IPS DF 6.9 (cell line): ENCODE results near the gene ATP11A.
A peak's percentile ranks its signal among the peaks of the same experiment; 100 is the strongest.
"Not testable (repeated sequence)": the region's sequence is repeated elsewhere in the genome, so short reads cannot be mapped to it uniquely, and the experiment has no call there.

Experiments
- DNase-seq: peaks from one replicate; pipeline ENCODE4 v3.0.0-alpha.2; 2013; ENCODE audit warnings: low read depth, low spot score
- H3K27ac ChIP-seq: one replicate; pipeline ENCODE4 v1.5.1; 2013; ENCODE audit warnings: low read length, control low read depth
- H3K27me3 ChIP-seq: 2 replicates; pipeline ENCODE4 v1.6.1; 2013; ENCODE audit warnings: mild to moderate bottlenecking, low read length; ENCODE audit not compliant: control insufficient read depth, insufficient read depth
- H3K36me3 ChIP-seq: 2 replicates; pipeline ENCODE4 v1.6.1; 2013; ENCODE audit warnings: low read length; ENCODE audit not compliant: control insufficient read depth, insufficient read depth
- H3K4me1 ChIP-seq: 2 replicates; pipeline ENCODE4 v1.6.1; 2013; ENCODE audit warnings: low read length; ENCODE audit not compliant: control insufficient read depth, insufficient read depth
- H3K4me3 ChIP-seq: 2 replicates; pipeline ENCODE4 v1.5.1; 2013; ENCODE audit warnings: mild to moderate bottlenecking, low read length
- H3K9me3 ChIP-seq: 2 replicates; pipeline ENCODE4 v1.6.1; 2013; ENCODE audit warnings: low read length, inconsistent platforms; ENCODE audit not compliant: control insufficient read depth, insufficient read depth
- WGBS: extraction: QIAGEN DNeasy Blood & Tissue Kit; methylation state at CpG from one replicate; pipeline ENCODE4 v1.1.7; 2013; ENCODE audit warnings: mixed read lengths, missing lambda C conversion rate; ENCODE audit not compliant: insufficient read length, insufficient coverage; 5-methylcytosine and 5-hydroxymethylcytosine counted together

ATP11A gene

DNA sequence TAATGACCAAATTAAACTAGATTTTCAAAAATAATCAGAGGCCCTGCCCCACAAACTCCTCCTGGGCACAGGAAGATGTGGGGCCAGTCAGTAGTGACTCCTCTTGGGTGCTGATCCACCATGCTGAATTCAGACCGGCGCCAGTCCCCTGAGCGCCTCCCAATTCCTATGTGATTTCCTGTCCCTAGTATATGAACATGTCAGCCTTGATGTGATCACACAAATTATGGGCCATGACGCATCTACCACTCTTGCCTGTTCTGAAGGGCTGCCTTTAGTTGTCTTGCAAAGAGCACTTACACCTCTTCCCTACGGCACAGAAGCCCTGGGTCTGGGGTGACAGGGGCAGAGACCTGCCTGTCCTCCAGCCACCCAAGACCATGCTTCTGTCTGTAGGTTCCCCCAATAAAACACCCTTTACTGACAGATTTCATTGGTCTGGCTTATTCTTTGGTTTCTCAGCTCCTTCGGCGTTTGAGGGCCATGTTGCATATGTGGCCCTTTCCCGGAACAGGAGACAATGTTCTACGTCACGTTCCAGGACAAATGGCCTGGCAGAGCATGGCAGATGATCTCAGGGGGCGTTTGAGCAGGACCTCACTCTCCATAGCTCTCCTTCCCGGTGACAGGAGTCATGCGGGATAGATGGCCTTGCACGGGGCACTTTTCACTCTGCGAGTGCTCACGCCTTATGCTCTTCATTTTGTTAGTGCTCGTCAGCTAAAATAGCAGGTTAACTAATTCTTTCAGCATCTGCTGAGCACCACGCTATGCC, 5.6 kb upstream of the ATP11A start:
- Histone ChIP-seq H3K4me3 (no peak overlapping the region), H3K4me1 (no peaks in the 10 kb centered on the region), H3K27ac (no peak overlapping the region), H3K27me3 (no peaks in the 10 kb centered on the region), H3K36me3 (no peaks in the 10 kb centered on the region), H3K9me3 (no peaks in the 10 kb centered on the region)
- DNase-seq: no peak
- WGBS: no CpG with 5 or more reads among the region's 18 CpGs

- no CpG with 5 or more reads among the region's 9 CpGs for WGBS
- H3K27me3 ChIP-seq, DNase-seq, H3K27ac ChIP-seq, H3K36me3 ChIP-seq, H3K4me3 ChIP-seq, H3K9me3 ChIP-seq, H3K4me1 ChIP-seq: not testable (repeated sequence)
Observed at GRCh38 chr13:112685189-112685805, 4.5 kb upstream of the ATP11A start.

DNA sequence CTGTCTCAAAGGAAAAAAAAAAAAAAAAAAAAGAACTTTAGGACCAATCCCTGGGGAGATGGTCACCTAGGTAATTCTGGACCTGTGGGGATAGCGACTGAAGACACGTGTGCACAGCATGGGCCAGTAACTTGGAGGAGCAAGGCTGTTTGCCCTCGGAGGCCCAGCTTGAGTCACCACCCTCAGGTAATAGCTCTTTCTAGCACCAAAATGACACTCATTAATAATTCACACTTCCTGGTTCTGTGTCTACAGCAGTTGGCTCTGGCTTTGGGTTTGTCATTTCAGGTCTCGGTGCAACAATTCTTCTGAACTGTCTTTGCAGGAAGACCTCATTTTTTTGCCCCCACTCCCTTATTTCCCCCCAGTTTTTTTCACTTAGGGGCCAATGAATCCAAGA, 3.9 kb upstream of the ATP11A start:
- no peaks in the 10 kb centered on the region; the same call in 1 of the 2 replicates for H3K36me3 ChIP-seq
- no CpG with 5 or more reads among the region's 4 CpGs for WGBS

GRCh38 chr13:112686364-112686763, 3.5 kb upstream of the ATP11A start:
- Histone ChIP-seq H3K4me3 (no peak overlapping the region), H3K4me1 (no peaks in the 10 kb centered on the region), H3K27ac (no peak overlapping the region), H3K27me3 (no peaks in the 10 kb centered on the region), H3K9me3 (no peaks in the 10 kb centered on the region), H3K36me3 (no peaks in the 10 kb centered on the region; the same call in 1 of the 2 replicates)
- no peak for DNase-seq
- no CpG with 5 or more reads among the region's 7 CpGs for WGBS

More for the DNA sequence above, 3.9 kb upstream of the ATP11A start:
- no peak overlapping the region for H3K4me3 ChIP-seq
- DNase-seq: no peak
- no peak overlapping the region for H3K27ac ChIP-seq
- H3K9me3 ChIP-seq: no peaks in the 10 kb centered on the region
- no peaks in the 10 kb centered on the region for H3K27me3 ChIP-seq
- no peaks in the 10 kb centered on the region for H3K4me1 ChIP-seq

GRCh38 chr13:112686987-112687386, 2.9 kb upstream of the ATP11A start:
- Histone ChIP-seq H3K4me1 (no peaks in the 10 kb centered on the region), H3K4me3 (no peak overlapping the region), H3K27ac (no peak overlapping the region), H3K9me3 (no peaks in the 10 kb centered on the region), H3K36me3 (no peaks in the 10 kb centered on the region; the same call in 1 of the 2 replicates), H3K27me3 (no peaks in the 10 kb centered on the region)
- no peak for DNase-seq
- WGBS: no CpG with 5 or more reads among the region's 9 CpGs

GRCh38 chr13:112687836-112688559, 1.8 kb upstream of the ATP11A start:
- no CpG with 5 or more reads among the region's 10 CpGs for WGBS
- Histone ChIP-seq H3K27ac (no peak overlapping the region), H3K4me3 (no peak overlapping the region), H3K36me3 (no peaks in the 10 kb centered on the region; the same call in 1 of the 2 replicates), H3K27me3 (no peaks in the 10 kb centered on the region), H3K9me3 (no peaks in the 10 kb centered on the region), H3K4me1 (peaks cover 1% of the 10 kb centered on the region)
- DNase-seq: no peak

- Histone ChIP-seq H3K27ac (no peak overlapping the region), H3K9me3 (no peaks in the 10 kb centered on the region)
- WGBS: no CpG with 5 or more reads among the region's 15 CpGs
Observed at GRCh38 chr13:112688560-112689302, 1.1 kb upstream of the ATP11A start.

GRCh38 chr13:112690283-112690929, 568 bp downstream of the ATP11A start:
- DNase-seq: no peak
- WGBS: no CpG with 5 or more reads among the region's 77 CpGs

More at GRCh38 chr13:112688560-112689302, 1.1 kb upstream of the ATP11A start:
- no peak for DNase-seq
- Histone ChIP-seq H3K36me3 (no peaks in the 10 kb centered on the region; the same call in 1 of the 2 replicates), H3K4me3 (no peak overlapping the region), H3K27me3 (no peaks in the 10 kb centered on the region), H3K4me1 (peaks cover 5% of the 10 kb centered on the region)

GRCh38 chr13:112692104-112692503, 2.3 kb downstream of the ATP11A start:
- DNase-seq: no peak
- Histone ChIP-seq H3K27me3 (no peaks in the 10 kb centered on the region), H3K36me3 (no peaks in the 10 kb centered on the region; the same call in 1 of the 2 replicates), H3K4me1 (peaks cover 5% of the 10 kb centered on the region), H3K4me3 (no peak overlapping the region), H3K9me3 (no peaks in the 10 kb centered on the region), H3K27ac (no peak overlapping the region)
- WGBS: no CpG with 5 or more reads among the region's 11 CpGs

More at GRCh38 chr13:112690283-112690929, 568 bp downstream of the ATP11A start:
- Histone ChIP-seq H3K27me3 (no peaks in the 10 kb centered on the region), H3K36me3 (no peaks in the 10 kb centered on the region; the same call in 1 of the 2 replicates), H3K9me3 (no peaks in the 10 kb centered on the region), H3K4me1 (peaks cover 5% of the 10 kb centered on the region), H3K27ac (no peak overlapping the region), H3K4me3 (peak overlapping the region; percentile 79)
